Stimulated activated CD4-positive, alpha-beta T cell treated with anti-CD3 and anti-CD28 coated beads, Interleukin-1b, Interleukin-23, amount 100 ng/mL, for 1 hour (primary cell): ENCODE measurements around the gene AGPAT3.

Experiments used
- DNase-seq, 2 donors: peaks; one replicate each; pipeline ENCODE4 v3.0.0-alpha.2; 2020; ENCODE audit warnings: low read depth in 2 of 2

AGPAT3 gene

GRCh38 chr21:43935711-43936110 lies 70.7 kb downstream of the AGPAT3 start:
- no peak for DNase-seq

GRCh38 chr21:43936247-43936967 lies 71.4 kb downstream of the AGPAT3 start:
- no peak for DNase-seq

- DNase-seq = no peak
These were observed 72.2 kb downstream of the AGPAT3 start for GRCh38 chr21:43937051-43937832.

GRCh38 chr21:43937891-43938309 lies 72.9 kb downstream of the AGPAT3 start:
- no peak for DNase-seq

GRCh38 chr21:43938751-43939442 lies 73.9 kb downstream of the AGPAT3 start:
- DNase-seq = peak; percentile 75 to 81

GRCh38 chr21:43939443-43940328 lies 74.7 kb downstream of the AGPAT3 start:
- no peak for DNase-seq

GRCh38 chr21:43940329-43941050 lies 75.5 kb downstream of the AGPAT3 start:
- DNase-seq = no peak

GRCh38 chr21:43942201-43942600 lies 77.2 kb downstream of the AGPAT3 start:
- no peak for DNase-seq

GRCh38 chr21:43942621-43943020 lies 77.6 kb downstream of the AGPAT3 start:
- no peak for DNase-seq

- DNase-seq = no peak
These were observed 78.6 kb downstream of the AGPAT3 start for GRCh38 chr21:43943512-43944077.

GRCh38 chr21:43944078-43944633 lies 79.1 kb downstream of the AGPAT3 start:
- DNase-seq = no peak

- no peak for DNase-seq
These were observed 79.7 kb downstream of the AGPAT3 start for GRCh38 chr21:43944757-43945156.

GRCh38 chr21:43948740-43949498 lies 83.9 kb downstream of the AGPAT3 start:
- DNase-seq = no peak

GRCh38 chr21:43949499-43950208 lies 84.6 kb downstream of the AGPAT3 start:
- no peak for DNase-seq

GRCh38 chr21:43950481-43950880 lies 85.5 kb downstream of the AGPAT3 start:
- DNase-seq = no peak

GRCh38 chr21:43950936-43951335 lies 85.9 kb downstream of the AGPAT3 start:
- no peak for DNase-seq

GRCh38 chr21:43951911-43952703 lies 87.1 kb downstream of the AGPAT3 start:
- DNase-seq = no peak

- no peak for DNase-seq
These were observed 88.0 kb downstream of the AGPAT3 start for GRCh38 chr21:43953021-43953420.
